HG02571 (cell line): ENCODE measurements around the gene TMEM131L.
A peak's percentile ranks its signal among the peaks of the same experiment; 100 is the strongest.
"Not testable (repeated sequence)": the region's sequence is repeated elsewhere in the genome, so short reads cannot be mapped to it uniquely, and the experiment has no call there.

Source experiments
- ATAC-seq: cut with Tn5 transposase; IDR thresholded peaks from one replicate; pipeline ENCODE4 v1.9.1; 2021; ENCODE audit warnings: mild to moderate bottlenecking, moderate library complexity; ENCODE audit not compliant: unreplicated experiment

TMEM131L gene

DNA sequence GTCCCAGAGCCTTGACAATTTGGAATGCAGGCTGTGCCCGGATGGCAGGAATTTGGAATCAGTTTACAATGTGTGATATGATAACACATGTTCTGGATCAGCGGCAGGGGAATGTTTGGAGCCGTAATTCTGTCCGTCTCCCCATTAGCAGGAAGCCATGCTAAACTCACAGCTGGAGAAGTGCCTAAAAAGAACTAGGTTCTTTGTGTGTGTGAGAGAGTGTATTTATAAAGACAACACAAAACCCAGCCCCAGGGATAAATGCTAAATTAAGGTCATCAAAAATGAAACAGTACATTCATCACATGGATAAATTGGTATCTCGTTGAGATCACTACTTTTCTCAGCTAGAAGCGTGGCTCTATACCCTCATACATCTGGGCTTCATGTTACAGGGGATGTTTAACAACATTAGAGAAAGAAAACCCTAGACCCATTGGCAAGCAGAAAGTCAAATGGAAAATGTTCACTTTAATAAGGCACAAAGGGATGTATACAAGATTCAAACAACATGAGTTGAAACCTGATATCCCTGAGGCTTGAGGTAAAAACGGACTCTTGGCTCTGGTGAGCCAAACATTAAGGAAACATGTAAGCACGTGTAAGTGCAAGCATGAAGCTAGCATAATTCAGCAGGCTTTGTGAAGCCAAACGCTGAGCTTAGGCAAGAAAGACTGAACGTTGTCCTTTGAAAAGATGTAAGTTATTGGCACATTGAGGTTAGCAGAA lies 18.0 kb upstream of the TMEM131L start:
- ATAC-seq: no peak

DNA sequence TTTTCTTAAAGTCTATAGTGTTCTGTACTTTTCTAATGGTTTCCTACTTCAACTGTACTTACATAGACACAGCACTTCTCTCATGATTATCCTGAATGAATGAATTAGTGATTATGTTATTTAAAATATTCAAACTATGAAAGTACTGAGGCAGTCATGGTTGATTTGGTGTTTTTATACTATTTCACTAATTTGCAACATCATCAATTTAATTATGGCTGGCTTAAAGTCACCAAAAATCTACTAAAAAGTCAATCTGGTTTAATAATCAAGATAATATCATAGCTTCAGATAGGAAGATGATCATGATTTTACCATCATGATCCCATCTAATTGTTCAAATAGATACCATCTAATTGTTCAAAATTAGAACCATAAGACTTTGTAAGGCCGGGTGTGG lies 16.8 kb upstream of the TMEM131L start:
- no peak for ATAC-seq

DNA sequence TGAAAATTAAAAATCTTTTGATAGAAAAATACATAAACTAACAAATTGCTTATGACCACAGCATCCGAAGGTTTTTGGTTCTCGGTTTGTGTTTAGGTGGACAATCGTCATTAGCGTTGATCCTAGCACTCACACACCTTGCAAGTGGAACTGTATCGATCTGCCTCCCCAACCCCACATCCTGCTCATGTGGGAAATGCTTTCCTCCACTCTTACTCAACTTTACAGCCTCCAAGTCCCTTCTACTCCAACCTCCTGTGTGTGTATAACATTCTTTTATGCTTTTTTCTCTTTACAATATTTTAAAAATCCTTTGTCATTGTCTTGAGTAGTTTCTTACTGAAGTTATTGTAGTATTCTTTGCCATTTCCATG lies 15.6 kb upstream of the TMEM131L start:
- no peak for ATAC-seq

DNA sequence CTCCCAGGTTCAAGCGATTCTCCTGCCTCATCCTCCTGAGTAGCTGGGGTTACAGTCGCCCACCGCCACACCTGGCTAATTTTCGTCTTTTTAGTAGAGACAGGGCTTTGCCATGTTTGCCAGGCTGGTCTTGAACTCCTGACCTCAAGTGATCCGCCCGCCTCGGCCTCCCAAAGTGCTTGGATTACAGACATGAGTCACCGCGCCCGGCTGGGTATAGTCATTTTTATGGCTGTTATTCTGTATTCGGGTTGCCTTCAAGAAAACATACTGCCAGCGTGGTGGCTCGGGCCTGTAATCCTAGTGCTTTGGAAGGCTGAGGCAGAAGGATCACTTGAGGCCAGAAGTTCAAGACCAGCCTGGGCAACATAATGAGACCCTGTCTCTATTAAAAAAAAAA lies 15.0 kb upstream of the TMEM131L start:
- not testable (repeated sequence) for ATAC-seq

DNA sequence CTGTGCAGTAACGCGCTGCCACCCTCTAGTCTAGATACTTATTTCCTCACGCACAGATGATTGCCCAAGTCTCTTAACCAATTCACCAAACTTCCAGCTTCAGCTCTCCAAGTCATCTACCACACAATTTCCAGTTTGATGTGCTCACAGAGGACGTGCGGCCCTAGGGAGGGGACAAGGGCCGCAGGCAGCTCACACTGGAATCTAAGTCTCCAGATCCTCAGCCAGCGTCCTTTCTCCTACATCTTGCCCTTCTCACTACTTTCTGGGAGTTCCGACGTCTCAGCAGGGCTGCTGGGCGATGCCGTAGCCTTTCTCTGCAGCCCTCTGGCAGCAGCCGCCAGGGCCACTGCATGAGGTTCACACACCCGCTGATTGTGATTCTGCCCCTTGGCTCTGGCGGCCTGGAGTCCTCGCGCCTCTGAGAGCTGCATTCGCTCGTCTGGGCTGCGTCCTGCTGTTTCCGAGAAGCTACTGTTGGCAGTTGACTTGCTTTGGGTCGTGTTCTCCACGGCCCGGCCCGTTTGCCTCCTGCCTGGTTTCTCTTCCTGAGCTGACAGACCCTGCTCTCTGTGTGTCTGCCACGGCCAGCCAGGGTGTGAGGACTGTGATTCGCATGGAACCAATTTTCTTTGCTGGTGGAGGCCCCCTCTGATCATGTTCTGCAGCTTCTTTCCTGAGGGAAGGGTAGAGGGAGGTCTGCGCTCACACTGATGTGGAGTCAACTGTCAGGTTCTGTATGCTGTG lies 14.1 kb upstream of the TMEM131L start:
- no peak for ATAC-seq

DNA sequence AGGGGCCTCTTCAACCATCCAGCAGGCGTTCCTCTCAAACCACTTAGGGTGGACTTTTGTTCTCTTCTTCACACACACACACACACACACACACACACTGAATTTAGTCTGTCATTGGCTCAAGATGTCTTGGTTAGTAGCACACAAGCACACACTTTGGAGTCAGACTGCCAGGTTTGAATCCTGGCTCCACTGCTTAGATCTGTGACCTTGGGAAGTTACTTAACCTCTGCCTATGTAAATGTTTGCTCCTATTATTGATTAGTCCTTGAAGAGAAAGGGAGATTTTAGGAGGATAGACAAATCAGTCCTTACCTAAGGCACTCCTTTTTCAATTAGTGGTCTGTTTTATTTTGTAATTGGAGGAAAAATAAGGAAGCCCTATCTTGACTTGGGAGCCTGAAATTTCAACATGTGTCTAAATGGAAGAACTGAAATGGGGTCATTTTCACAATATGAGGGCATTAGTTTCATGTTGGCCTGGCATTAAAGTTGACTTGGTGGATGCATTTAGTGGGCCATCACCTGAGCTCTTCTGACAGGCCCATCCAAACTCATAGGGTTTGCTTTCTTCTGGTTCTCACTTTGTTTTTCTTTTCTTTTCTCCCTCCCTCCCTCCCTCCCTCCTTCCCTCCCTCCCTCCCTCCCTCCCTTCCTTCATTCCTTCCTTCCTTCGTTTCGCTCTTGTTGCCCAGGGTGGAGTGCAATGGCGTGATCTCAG lies 13.3 kb upstream of the TMEM131L start:
- no peak for ATAC-seq

DNA sequence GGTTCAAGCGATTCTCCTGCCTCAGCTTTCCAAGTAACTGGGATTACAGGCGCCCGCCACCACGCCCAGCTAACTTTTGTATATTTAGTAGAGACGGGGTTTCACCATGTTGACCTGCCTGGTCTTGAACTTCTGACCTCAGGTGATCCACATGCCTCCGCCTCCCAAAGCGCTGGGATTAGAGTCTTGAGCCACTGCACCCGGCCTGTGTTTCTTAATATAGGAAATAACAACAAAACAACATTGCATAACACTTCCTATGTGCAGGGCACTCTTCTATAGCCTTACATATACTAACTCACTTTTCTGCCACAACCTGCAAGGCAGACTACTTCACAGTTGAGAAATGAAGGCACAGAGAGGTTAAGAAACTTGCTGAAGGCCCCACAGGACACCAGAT lies 12.8 kb upstream of the TMEM131L start:
- no peak for ATAC-seq

DNA sequence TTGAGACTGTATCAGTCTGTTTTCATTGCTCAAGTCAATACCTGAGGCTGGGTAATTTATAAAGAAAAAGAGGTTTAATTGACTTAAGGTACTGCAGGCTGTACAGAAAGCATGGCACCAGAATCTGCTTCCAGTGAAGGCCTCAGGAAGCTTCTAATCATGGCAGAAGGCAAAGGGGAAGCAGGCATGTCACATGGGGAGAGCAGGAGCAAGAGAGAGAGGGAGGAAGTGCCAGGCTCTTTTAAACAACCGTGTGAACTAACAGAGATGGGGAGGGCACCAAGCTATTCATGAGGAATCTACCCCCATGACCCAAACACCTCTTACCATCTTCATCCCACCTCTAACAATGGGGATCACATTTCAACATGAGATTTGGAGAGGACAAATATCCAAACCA lies 7.2 kb upstream of the TMEM131L start:
- ATAC-seq: no peak

DNA sequence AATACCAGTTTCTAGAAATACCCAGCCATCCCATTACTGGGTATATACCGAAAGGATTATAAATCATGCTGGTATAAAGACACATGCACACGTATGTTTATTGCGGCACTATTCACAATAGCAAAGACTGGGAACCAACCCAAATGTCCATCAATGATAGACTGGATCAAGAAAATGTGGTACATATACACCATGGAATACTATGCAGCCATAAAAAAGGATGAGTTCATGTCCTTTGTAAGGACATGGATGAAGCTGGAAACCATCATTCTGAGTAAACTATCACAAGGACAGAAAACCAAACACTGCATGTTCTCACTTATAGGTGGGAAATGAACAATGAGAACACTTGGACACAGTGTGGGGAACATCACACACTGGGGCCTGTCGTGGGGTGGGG lies 4.6 kb upstream of the TMEM131L start:
- not testable (repeated sequence) for ATAC-seq

DNA sequence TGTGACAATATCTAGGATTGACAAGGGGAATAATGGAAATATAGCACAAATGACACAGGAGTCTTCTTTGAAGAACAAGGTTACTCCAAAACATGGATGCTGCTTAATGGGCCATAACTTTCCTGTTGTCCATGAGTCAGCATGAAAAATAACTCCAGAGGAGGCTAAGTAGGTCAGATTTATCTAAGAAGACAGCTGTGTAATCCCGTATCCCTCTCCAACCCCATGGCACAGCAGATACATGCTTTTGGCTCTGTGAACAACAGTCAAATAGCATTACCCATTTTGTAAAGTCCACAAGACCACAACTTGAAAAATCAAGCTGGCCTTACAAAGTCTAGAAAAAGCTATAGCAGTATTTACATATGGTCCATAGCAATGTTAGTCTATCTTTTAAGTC lies 2.1 kb upstream of the TMEM131L start:
- no peak for ATAC-seq

DNA sequence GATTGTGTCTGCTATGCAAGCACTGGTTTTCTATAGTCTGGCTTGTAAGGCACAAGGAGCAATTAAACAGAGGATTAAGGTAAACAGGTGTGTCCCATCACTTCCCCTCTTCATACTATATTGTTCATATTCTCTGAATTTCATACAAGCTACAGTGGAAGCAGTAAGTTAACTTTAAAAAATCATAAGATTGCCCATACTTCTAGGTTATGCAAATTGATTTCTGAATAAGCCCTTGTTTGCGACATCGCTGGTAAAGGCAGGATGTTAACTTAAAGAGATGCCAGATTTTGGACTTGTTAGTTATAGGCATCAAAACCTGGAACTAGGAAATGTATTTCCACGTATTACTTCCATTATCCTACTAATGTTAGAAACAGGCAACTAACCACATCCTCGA lies 1.0 kb upstream of the TMEM131L start:
- ATAC-seq: no peak

DNA sequence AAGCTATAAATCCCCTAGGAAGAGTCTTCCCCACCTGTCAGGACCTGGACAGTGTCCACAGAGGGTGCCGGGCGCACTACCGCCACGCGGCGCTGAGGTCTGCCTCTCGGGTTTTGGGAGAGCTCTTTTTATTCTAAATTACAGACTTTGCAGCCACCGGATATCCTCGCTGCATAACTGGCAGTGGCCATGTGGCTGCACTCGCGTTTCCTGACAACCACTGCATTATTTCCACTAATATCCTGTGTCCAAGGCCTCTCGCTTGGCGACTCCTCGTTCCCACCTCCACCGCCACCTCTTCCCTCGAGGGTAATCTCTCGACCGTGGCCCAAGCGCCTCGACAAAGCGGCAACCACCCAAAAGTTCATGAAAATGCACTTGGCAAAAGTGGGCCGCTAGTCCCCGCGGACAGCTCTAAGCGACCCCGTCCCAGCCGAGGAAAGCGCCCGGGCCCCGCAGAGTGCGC lies 512 bp upstream of the TMEM131L start:
- ATAC-seq: no peak

DNA sequence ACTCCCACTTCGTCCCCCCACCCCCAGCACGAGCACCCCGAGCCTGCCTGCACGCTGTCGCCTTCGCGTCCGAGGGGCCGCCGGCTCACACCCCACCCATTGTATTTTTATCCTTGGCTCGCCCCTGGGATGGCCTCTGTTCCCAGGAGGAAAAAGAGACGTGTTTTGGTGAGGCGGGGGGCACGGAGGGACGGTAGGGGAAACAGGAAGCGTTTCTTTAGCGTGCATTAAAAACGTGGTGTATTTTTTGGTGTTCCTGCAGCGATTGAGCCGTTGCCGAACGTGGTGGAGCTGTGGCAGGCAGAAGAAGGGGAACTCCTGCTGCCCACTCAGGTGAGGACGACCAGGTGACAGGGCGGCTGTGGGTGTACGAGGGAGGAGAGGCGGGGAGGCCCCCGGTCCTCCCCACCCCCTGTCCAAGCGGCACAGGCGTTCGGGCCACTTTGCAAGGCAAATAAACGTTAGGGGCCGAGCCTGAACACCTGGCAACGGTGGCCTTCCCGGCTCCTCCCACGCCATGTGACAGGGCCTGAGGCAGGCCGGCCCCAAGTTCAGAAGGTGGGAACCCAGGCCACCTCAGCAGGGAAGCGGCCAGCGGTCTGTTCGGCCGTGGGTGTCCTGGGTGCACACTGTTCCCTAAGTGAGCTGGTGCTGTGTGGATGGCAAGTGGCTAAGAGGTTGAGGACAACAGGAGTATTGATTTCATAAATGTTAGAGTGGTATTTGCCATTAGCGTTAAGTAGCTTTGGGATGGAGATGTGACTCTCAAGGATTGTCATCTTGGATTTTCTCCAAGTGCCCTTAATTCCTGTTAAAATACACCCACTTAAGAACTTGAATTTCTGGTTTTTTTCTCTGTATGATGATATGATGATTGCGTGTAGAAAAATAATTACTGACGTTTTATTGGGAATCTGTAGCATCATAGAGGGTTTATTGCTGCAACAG lies 1.1 kb downstream of the TMEM131L start:
- peak; percentile 54 for ATAC-seq

DNA sequence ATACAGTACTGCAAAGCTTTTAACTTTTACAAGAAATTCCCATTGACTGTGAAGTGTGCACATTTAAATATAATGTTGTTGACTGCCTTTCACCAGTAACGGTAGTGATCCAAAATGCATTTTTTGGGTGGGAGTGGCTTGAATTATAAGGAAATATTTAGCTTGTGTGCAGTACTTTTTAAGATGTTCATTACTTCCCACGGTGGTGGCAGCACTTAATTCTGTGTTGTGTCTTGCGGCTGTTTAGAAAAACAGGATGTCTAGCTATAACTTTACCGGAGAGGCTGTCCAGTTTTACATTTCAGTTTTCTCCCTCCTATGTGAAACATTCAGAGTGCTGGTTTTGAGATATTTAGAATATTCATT lies 1.7 kb downstream of the TMEM131L start:
- no peak for ATAC-seq

DNA sequence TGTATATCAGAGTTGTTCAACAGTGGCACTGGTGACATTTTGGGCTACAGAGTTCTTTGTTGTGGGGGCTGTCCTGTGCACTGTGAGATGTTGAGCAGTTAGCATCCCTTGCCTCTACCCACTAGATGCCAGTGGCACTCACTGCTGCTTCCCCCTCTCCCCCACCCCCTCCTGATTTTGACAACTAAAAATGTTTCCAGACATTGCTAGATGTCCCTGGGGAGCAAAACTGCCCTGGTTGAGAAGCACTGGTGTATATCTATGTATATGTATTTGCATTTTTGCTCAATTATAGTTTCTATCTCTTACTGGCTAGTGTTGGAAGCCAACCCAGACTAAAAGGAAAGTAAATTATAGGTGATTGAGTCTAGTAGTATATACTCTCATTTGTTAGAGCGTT lies 2.4 kb downstream of the TMEM131L start:
- ATAC-seq: peak; percentile 15

DNA sequence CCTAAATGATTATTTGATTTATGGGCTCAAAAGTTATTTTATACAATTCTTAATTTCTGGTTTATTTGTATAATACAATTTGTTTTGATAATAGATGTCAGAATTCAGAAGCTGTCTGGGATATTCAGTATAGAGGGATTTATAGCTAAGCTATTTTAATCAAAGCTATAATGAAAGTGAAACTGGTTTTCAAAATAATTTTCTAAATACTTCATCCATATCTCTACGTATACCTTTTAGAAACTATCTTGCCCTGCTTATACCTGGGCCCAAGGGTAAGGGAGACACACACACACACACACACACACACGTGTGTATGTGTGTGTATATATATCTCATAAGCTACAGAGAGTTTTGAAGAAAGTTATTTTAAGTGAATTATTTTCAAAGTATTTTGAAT lies 2.9 kb downstream of the TMEM131L start:
- no peak for ATAC-seq

DNA sequence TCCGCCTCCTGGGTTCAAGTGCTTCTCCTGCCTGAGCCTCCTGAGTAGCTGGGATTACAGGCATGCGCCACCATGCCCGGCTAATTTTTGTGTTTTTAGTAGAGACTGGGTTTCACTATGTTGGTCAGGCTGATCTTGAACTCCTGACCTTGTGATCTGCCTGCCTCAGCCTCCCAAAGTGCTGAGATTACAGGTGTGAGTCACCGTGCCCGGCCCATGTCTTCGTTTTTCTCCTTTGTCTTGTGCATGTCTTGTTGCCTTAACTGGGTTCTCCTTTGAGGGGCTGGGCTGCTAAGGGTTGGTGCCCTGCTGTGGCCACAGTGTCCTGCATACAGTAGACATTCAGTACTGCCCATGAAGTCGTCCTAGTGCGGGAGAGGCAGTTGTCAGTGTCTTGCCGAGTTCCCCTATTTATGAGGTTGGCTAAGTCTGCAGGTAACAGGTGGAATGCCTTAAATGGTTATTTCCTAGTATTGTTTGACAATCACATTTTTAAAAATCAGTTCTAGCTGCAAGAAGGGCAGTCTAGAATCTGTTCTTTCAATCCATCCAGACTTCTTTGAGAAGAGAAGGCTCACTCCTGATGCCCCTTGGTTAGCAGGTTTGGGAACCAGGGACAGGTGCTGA lies 5.0 kb downstream of the TMEM131L start:
- not testable (repeated sequence) for ATAC-seq

DNA sequence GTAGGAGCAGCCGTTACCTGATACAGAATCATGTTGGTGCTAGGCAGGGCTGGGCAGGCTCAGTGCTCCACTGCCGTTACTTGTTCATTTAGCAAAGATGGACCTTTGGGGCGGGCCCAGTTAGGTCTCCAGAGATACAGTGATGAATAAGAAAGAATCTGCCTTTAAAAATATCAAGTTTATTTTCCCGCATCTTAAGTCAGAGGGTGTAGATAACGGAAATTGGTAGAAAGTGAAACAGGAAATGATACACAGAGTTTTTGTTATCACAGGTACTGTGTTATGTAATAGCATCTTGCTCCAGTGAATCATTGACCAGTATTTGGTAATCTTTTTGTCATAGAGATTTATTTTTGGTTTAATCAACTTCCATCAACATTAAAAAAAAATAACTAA lies 5.5 kb downstream of the TMEM131L start:
- ATAC-seq: no peak

DNA sequence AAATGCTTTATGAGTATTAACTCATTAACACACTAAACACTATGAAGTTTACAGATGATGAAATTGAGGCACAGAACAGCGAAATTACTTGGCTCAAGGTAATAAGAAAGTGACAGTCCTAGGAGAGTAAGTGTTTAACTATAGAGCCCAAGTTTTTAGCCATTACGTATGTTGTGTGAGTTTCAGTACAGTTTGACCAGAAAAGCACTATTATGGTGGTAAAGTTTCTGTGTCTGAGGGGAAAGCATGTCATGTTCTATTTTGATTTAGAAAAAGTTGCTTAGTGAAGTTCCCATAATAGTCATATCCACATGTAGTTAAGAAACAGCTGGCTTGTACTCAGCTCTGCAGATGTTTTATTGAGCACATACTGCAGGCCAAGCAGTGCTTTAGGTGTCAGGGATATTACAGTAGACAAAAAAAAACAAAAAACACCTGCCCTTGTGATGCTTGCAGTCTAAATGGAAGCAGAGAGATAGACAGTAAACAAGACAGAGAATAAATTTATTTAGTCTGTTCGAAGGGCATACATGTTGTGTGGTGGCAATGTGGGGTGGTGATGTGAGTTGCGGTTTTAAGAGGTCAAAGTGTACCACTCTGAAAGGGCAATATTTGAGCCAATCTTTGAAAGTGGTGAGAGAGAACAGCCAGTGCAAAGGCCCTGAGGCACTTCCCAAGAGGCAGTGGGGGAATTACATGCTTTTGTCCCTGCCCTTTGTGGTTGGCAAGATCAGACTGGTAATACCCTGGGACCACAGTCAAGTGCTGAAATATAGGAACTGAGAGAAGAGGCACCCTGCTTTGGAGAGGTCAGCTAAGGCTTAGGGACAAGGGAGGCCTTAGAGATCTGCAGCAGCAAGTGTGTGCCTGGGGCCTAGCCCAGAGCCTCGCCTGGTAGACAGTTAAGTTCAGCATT lies 6.2 kb downstream of the TMEM131L start:
- peak; percentile 44 for ATAC-seq
